ENCODE data around the gene STRN4.

Gene STRN4

DNA sequence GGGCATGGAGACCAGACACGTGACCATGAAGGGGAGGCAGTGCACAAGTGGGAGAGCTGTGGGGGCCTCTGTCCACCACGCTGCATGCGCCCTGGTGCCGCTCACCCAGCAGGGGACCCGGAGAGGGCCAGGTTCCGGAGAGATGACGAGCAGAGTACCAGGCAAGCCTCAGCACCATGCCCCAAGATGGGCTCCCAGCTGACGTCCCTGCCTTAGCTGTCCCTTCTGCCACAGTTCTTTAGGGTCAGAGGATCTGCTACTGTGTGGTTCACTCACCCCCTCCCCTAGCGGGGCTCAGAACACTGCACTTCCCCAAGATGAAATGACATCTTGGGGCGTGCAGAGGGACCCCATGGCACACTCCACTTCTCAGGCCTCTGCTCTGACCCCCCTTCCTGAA is 19.7 kb downstream of the STRN4 start:
- no peak for DNase-seq

DNA sequence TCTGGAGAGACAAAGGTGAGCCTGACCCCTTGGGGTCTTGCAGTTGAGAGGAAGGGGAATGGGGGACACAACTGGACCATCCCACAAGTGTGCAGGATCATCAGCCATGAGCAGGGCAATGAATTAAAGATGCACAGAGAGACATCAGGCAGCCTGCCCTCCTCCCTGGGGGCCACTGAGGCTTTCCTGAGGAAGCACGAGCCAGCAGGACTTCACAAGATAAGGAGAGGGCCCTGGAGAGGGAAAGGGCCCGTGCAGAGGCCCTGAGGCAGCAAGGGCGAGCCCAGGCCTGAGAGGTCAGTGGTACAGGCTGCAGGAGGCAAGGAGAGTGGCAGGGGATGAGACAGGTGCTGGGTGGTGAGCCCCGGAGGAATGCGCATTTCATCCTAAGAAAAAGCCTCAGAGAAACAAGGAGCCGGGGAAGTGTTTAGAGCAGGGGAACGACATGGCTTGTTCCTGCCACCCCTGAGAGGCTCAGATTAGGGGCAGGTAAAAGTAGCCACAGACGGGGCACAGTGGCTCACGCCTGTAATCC is 20.3 kb downstream of the STRN4 start:
- DNase-seq, result no peak

- DNase-seq, result no peak
Measured at GRCh38 chr19:46725036-46725820, 21.0 kb downstream of the STRN4 start.

GRCh38 chr19:46724468-46724867 is 21.8 kb downstream of the STRN4 start:
- DNase-seq, result peak in 5 of 56 donors; percentile 14 to 27 (median 24)

DNA sequence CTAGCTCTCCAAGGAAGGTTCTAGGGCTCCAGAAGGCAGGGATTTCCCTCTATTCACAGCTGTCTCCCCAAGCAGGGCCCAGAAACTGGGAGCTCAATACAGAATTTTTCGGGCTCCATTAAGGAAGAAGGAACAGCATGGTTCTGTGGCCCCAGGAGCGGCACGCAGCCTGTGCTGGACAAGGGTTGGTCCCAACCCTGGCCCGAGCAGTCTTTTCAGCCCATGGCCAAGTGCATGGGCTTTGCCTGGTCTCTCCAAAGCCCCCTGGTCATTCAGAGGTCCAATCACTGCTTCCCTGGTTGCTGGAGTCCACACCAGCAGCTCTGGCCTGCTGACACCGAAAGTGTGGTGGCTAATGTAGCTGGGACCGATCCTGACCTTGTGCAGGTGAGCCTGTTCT is 22.8 kb downstream of the STRN4 start:
- DNase-seq, result no peak

GRCh38 chr19:46723023-46723461 is 23.2 kb downstream of the STRN4 start:
- no peak for DNase-seq

- DNase-seq, result no peak
Measured at GRCh38 chr19:46722421-46723022, 23.7 kb downstream of the STRN4 start.

- no peak for DNase-seq
Measured at GRCh38 chr19:46722004-46722380, 24.3 kb downstream of the STRN4 start.

- DNase-seq, result no peak
Measured at GRCh38 chr19:46721269-46722003, 24.8 kb downstream of the STRN4 start.

GRCh38 chr19:46720503-46721239 is 25.6 kb downstream of the STRN4 start:
- DNase-seq, result no peak

GRCh38 chr19:46719629-46720502 is 26.4 kb downstream of the STRN4 start:
- DNase-seq, result no peak

GRCh38 chr19:46718934-46719622 is 27.2 kb downstream of the STRN4 start:
- DNase-seq, result no peak

DNA sequence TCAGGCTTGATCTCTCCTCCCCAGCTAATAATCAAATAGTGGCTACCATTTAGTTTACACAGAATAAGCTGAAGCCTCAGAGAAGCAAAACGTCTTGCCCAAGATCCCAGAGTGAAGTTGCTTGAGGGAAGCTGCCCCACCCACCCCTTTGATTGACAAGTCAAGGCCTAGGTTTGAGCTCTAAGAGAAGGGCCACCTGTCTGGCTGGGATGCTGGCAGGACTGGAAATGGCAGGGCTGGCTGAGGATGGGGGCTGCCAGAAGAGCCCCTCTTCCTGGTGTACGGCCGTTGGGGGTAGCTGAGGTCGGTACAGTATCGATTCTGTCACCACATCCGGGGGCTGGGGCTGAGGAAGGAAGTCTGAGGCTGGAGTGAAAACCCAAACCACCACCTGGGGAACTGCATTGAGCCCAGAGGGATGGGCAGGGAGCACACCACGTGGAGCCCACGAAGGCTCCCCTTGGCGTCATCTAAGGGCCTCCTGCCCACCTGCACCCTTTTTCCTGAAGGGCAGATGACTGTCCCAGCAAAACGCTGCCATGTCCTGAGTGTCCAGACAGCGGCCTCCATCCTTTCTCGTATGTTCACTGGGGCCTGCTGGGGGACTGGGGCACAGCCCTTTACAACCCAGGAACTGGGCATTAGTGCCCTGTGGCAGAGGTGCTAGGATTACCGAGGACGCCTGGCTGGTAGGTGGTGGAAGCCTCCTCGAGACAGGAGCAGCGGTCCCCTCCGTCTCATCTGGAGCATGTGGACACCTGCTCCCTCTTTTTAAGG is 27.9 kb downstream of the STRN4 start:
- DNase-seq, result no peak

- DNase-seq, result no peak
Measured at GRCh38 chr19:46717716-46718143, 28.5 kb downstream of the STRN4 start.

- DNase-seq, result peak in 53 of 56 donors; percentile 24 to 86 (median 67)
Measured at GRCh38 chr19:46717034-46717715, 29.1 kb downstream of the STRN4 start, which contains the start of gene PRKD2. TSS of gene PRKD2 (minus strand) at chr19:46717114. CDS start at chr19:46716370, 744 bp downstream.

DNA sequence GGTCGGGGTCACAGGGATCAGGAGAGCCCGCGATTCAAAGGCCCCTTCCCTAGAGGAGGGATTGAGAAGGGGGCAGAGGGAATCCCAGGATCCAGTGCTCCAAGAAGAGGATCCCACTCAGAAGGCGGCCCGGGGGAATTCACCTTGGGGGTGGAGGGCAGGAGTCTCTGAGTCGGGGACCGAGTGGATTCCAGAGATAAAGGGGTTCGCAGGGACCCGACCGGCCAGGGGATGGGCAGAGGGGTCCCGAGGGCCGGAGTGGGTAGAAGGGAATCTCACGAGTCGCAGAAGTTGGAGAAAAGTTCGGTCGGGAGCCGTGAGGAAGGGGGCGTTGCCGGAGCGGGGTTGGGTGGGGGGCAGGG is 29.6 kb downstream of the STRN4 start:
- DNase-seq, result no peak

DNA sequence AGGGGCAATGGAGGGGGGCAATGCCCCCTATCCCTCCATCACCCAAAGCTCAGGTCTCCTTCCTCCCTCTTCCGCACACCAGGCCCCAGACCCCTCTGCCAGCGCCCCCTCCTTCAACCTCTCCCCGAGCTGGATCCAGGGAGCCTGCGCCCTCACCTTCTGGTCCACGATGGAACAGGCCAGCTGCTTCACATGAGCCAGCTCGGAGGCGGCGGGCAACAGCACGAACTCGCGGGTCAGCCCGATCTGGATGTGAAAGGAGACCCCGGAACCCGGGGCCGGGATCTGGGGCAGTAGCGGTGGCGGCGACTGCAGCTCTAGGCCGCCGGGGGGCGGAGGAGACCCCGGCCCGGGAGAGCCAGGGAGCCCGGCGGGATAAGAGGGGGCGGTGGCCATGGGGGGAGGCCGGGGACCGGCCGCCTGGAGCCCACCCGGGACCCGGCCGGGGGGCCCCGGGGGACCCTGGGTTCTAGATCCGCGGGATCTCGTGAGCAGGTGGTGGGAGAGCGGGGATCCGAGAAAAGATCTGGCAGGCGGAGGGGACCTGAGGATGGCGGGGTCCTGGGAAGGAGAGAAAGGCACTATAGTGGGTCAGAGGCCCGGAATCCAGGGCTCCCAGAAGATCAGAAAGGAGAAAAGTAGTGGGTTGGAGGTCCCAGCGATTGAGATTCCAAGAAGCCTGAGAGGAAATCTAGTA is 30.1 kb downstream of the STRN4 start:
- DNase-seq, result no peak

DNA sequence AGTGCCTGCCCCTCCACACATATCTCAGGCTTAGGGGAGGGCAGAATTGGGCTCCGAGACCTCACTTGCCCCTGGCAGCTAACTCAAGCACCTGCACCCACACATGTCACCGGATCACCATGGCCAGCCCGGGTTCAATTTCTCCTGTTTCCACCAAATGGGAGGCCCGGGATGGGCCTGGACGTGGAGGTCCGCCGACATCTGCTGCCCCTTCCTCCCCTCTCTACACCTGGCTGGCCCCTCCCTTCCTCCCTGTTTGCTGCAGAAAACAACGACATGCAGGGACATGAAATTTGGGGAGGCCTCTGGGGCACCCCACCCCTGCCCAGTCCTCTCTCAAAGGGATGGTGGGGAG is 30.7 kb downstream of the STRN4 start:
- no peak for DNase-seq
